Stomach smooth muscle (tissue), 2 donors: ENCODE results near the gene TNFSF18.
"Not testable (repeated sequence)": the region's sequence is repeated elsewhere in the genome, so short reads cannot be mapped to it uniquely, and the experiment has no call there.

Experiments used
- H3K27ac ChIP-seq: one replicate; pipeline ENCODE4 v1.7.0; 2013; ENCODE audit warnings: mild to moderate bottlenecking, low read length, inconsistent platforms
- H3K27me3 ChIP-seq, 2 donors: one replicate each; pipeline ENCODE4 v1.7.0; 2013; ENCODE audit warnings: low read length in 2 of 2; ENCODE audit not compliant: insufficient read depth in 2 of 2, control insufficient read depth in 1 of 2
- H3K36me3 ChIP-seq, 2 donors: one replicate each; pipeline ENCODE4 v1.7.0; 2013; ENCODE audit warnings: low read length in 2 of 2; ENCODE audit not compliant: control insufficient read depth in 2 of 2, insufficient read depth in 2 of 2
- H3K4me1 ChIP-seq: one replicate; pipeline ENCODE4 v1.7.0; 2013; ENCODE audit warnings: low read length; ENCODE audit not compliant: control insufficient read depth, insufficient read depth
- H3K4me3 ChIP-seq, 2 donors: one replicate each; pipeline ENCODE4 v1.7.0; 2013; ENCODE audit warnings: low read length in 2 of 2
- H3K9ac ChIP-seq, 2 donors: one replicate each; pipeline ENCODE4 v1.7.0; 2013; ENCODE audit warnings: low read length in 2 of 2, mild to moderate bottlenecking in 1 of 2
- H3K9me3 ChIP-seq, 2 donors: one replicate each; pipeline ENCODE4 v1.7.0; 2013; ENCODE audit warnings: low read length in 2 of 2; ENCODE audit not compliant: control insufficient read depth in 2 of 2
- donor health status: healthy.
- donor health status: Pancreatic carcinoma.

Gene TNFSF18, protein sequence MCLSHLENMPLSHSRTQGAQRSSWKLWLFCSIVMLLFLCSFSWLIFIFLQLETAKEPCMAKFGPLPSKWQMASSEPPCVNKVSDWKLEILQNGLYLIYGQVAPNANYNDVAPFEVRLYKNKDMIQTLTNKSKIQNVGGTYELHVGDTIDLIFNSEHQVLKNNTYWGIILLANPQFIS

DNA sequence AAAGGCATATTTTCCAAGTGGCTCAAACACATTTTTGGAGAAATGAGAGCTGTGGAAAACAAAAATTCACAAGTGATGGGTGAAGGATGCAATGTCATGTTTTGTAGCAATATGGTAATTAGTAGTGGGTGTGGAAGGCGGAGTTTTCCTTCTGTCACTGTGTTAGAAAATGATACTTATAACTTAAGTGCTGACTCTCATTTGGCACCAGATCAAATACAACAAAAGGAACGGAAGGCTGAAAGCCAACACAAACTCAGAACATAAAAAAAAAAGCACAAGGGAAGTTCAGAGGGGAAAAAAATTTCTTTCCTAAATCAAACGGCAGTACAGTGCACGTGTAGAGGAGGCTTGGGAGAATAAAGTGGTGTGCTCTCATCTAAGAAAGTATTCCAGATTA lies at the start of gene TNFSF18:
Gene TNFSF18, minus strand, starts transcription at position 77 of the 400 bp plus-strand sequence. Its CDS starts 45 bp downstream, at position 32.
- H3K27me3 ChIP-seq, result no peaks in the 10 kb centered on the region
- H3K4me1 ChIP-seq, result no peaks in the 10 kb centered on the region
- H3K36me3 ChIP-seq, result no peaks in the 10 kb centered on the region
- H3K9ac ChIP-seq, result no peak within 1 kb of the TSS
- H3K4me3 ChIP-seq, result no peak within 1 kb of the TSS
- H3K27ac ChIP-seq, result no peak within 1 kb of the TSS
- no peaks in the 10 kb centered on the region for H3K9me3 ChIP-seq

DNA sequence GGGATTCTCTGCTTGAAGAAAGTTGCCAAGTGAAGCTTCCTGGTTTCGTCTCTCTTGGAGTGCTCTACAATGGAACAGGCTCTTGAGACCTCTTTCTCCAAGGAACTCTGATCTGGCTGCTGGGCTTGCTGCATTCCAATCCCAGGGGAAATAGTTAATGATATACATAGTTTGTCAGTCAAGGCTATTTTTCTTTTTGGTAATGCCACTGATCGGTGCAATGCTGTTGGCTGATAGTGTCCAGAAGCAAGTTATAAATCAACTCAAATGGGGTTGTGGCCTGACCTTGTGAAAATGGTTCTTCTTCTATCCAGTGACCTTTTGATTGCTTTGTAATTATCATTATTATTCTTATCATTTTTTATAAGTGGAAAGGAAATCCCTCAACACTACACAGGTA lies 48.4 kb upstream of the TNFSF18 start:
- no peak overlapping the region for H3K27ac ChIP-seq
- H3K27me3 ChIP-seq, result no peaks in the 10 kb centered on the region
- no peak overlapping the region for H3K4me3 ChIP-seq
- H3K4me1 ChIP-seq, result no peaks in the 10 kb centered on the region
- H3K36me3 ChIP-seq, result no peaks in the 10 kb centered on the region
- peaks cover 0 to 10% of the 10 kb centered on the region in 2 donors for H3K9me3 ChIP-seq
- H3K9ac ChIP-seq, result no peak overlapping the region

DNA sequence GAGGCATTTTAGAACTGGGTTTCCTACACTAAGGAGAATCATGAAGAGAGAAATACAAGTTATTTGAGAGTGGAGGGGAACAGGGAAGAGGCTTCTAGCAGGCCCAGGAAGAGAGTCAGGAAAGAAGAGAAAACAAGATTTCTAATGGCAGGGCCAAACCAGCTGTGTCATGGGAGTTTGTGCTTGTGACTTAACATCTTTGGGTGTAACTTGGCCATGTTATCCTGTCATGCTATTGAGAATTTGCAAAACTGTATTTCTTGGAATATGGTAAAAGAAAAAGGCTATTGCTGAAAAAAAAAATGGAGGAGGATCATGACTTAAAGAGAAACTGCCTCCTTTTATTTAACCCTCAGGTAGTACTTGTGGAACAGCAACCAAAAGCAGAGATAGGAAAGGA lies 47.4 kb upstream of the TNFSF18 start:
- no peak overlapping the region for H3K27ac ChIP-seq
- H3K4me1 ChIP-seq, result no peaks in the 10 kb centered on the region

DNA sequence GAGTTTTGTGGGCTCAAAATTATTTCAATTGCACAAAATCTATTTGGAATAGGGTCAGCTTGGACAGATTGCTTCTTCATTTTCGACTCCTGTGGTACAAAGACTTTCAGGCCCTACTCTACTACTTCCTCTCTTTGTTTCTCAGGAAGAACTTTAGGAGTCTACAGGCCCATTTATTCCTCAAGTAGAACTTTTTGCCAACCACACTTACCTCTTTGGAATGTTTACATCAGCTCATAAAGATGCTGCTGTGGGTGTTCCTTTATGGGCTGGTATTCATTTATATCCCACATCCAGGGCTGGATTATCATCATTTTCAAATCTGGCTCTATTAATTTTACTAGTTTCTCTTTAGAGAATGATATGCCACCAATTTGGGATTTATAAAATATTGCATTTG lies 46.3 kb upstream of the TNFSF18 start:
- H3K4me3 ChIP-seq, result no peak overlapping the region
- H3K27ac ChIP-seq, result no peak overlapping the region
- no peaks in the 10 kb centered on the region for H3K4me1 ChIP-seq
- no peaks in the 10 kb centered on the region for H3K36me3 ChIP-seq
- no peaks in the 10 kb centered on the region for H3K9me3 ChIP-seq
- H3K27me3 ChIP-seq, result no peaks in the 10 kb centered on the region
- no peak overlapping the region for H3K9ac ChIP-seq

More for the DNA sequence above, 47.4 kb upstream of the TNFSF18 start:
- Histone ChIP-seq H3K4me3 (no peak overlapping the region), H3K9me3 (peaks cover 0 to 4% of the 10 kb centered on the region in 2 donors), H3K36me3 (no peaks in the 10 kb centered on the region), H3K27me3 (no peaks in the 10 kb centered on the region), H3K9ac (no peak overlapping the region)

DNA sequence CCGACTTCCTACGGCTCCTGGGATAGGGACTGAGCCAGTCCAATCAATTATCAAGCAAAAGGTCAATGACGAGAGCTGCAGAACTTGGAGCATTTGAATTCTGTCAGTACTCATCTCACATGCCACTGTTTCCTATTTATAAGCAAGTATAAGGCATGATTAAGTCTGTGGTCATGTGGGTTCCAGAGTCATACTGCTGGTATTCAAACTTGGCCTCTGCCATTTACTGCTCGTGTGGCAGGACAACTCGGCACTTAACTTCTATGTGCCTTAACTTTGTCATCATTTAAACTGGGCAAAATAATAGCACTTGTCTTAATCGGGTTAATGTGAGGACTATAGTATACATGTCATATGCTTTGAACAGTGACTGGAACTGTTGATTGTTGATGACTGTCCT lies 44.9 kb upstream of the TNFSF18 start:
- H3K9me3 ChIP-seq, result no peaks in the 10 kb centered on the region
- H3K4me3 ChIP-seq, result no peak overlapping the region
- no peaks in the 10 kb centered on the region for H3K36me3 ChIP-seq
- H3K27ac ChIP-seq, result no peak overlapping the region
- H3K27me3 ChIP-seq, result no peaks in the 10 kb centered on the region
- H3K4me1 ChIP-seq, result no peaks in the 10 kb centered on the region
- no peak overlapping the region for H3K9ac ChIP-seq

DNA sequence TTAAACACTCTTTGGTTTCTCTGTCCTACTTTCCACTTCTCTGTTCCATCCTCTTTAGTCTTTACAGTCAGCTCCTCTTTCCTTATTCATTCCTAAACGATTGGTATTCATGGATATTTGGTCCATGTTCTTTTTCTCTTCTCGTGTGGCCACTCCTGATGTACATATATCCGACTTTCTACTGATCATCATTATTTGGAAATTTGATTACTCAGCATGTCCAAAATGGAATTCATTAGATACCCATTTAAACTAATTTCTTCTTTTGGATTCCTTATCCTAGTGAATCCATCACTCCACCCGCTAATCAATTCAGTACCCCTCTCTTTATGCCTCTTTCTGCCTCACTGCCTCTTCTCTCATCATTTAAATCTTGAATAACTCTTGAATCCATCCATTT lies 43.8 kb upstream of the TNFSF18 start:
- H3K27ac ChIP-seq, result no peak overlapping the region
- no peaks in the 10 kb centered on the region for H3K27me3 ChIP-seq
- H3K9ac ChIP-seq, result no peak overlapping the region
- no peak overlapping the region for H3K4me3 ChIP-seq
- H3K36me3 ChIP-seq, result no peaks in the 10 kb centered on the region
- no peaks in the 10 kb centered on the region for H3K9me3 ChIP-seq
- no peaks in the 10 kb centered on the region for H3K4me1 ChIP-seq

DNA sequence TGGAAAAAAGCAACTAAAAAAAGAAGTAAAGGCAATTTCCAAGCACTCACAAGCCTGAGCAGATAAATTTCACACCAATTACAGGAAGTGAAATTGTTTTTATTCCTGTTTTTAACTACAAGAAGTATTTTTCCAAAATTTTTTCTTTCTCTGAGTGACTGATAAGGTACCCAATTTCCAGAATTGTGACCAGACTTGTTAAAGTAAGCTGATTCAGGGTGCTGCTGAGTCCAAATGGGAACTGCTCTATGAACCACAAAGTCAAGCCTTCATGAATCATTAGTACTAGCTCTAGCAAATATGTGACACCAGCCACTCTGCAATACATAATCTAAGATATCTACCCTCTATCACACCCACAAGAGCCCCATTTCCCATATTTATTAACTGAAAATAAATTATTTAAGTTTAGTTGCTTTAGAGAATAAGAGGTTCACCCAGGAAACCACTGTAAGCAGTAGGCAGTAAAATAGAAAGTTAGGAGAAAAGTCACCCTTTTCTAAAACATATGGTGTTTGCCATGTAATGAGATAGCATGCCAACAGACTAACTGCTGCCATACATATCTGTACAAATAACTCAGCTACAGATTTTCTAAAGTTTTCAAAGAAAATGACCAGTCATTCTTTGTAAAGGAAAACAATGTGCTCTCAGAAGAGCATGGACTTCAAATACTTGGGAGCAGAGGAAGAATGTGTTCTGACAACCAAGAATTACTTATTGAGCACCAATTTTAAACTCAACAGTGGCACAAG lies 43.1 kb upstream of the TNFSF18 start:
- no peak overlapping the region for H3K27ac ChIP-seq
- no peak overlapping the region for H3K4me3 ChIP-seq
- H3K4me1 ChIP-seq, result no peaks in the 10 kb centered on the region
- no peaks in the 10 kb centered on the region for H3K36me3 ChIP-seq
- no peaks in the 10 kb centered on the region for H3K9me3 ChIP-seq
- no peaks in the 10 kb centered on the region for H3K27me3 ChIP-seq
- no peak overlapping the region for H3K9ac ChIP-seq

DNA sequence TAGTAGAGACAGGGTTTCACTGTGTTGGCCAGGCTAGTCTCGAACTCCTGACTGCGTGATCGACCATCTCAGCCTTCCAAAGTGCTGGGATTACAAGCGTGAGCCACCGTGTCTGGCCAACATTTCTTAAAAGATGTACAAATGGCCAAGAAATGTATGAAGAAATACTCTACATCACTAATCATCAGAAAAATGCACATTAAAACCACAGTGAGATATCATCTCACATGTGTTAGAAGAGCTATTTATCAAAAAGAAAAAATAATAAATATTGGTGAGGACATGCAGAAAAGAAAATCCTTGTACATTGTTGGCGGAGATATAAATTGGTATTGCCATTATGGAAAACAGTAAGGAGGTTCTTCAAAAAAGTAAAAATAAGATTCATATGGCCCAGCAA lies 33.6 kb upstream of the TNFSF18 start:
- H3K4me1 ChIP-seq, result no peaks in the 10 kb centered on the region
- H3K27me3 ChIP-seq, result no peaks in the 10 kb centered on the region
- H3K36me3 ChIP-seq, result no peaks in the 10 kb centered on the region
- H3K4me3 ChIP-seq, result no peak overlapping the region
- no peak overlapping the region for H3K9ac ChIP-seq
- H3K9me3 ChIP-seq, result no peaks in the 10 kb centered on the region
- H3K27ac ChIP-seq, result no peak overlapping the region

DNA sequence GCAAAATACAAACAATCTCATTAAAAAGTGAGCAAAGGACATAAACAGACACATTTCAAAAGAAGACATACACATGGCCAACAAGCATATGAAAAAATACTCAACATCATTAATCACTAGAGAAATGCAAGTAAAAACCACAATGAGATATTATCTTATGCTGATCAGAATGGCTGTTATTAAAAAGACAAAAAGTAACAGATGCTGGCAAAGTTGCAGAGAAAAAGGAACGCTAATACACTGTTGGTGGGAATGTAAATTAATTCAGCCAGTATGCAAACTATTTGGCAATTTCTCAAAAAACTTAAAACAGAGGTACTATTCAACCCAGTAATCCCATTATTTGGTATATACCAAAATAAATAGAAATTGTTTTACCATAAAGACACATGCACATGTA lies 32.2 kb upstream of the TNFSF18 start:
- H3K4me3 ChIP-seq, result no peak overlapping the region
- H3K27ac ChIP-seq, result no peak overlapping the region
- H3K4me1 ChIP-seq, result no peaks in the 10 kb centered on the region
- H3K9me3 ChIP-seq, result no peaks in the 10 kb centered on the region
- H3K9ac ChIP-seq, result no peak overlapping the region
- H3K27me3 ChIP-seq, result no peaks in the 10 kb centered on the region
- no peaks in the 10 kb centered on the region for H3K36me3 ChIP-seq

DNA sequence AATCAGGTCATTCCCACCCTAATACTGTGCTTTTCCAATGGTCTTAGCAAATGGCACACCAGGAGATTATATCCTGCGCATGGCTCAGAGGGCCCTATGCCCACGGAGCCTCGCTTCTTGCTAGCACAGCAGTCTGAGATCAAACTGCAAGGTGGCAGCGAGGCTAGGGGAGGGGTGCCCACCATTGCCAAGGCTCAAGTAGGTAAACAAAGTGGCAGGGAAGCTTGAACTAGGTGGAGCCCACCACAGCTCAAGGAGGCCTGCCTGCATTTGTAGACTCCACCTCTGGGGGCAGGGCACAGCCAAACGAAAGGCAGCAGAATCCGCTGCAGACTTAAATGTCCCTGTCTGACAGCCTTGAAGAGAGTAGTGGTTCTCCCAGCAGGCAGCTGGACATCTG lies 23.5 kb upstream of the TNFSF18 start:
- H3K9me3 ChIP-seq, H3K4me1 ChIP-seq, H3K27ac ChIP-seq, H3K9ac ChIP-seq, H3K36me3 ChIP-seq, H3K27me3 ChIP-seq, H3K4me3 ChIP-seq: not testable (repeated sequence)

DNA sequence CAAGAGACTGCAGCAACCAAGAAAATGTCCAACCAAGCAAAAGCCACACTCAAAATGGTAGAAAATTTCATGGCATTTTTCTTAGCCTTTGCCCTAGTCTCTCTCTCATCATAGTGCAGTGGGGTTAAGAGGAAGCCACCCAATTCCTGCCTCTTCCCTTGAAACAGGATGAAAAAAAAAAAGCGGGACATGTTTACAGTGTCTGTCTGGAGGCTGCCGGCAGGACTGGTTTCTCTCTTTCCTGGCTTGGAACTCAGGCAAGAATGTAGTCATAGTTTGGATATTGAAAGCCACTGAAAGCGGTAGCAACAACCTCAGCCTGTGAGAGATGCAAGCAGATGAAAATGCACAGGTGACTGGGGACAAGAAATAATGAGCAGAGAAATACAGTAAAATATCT lies 13.3 kb upstream of the TNFSF18 start:
- Histone ChIP-seq H3K4me1 (no peaks in the 10 kb centered on the region), H3K9me3 (no peaks in the 10 kb centered on the region), H3K9ac (no peak overlapping the region), H3K36me3 (no peaks in the 10 kb centered on the region), H3K27ac (peak overlapping the region; percentile 26), H3K4me3 (no peak overlapping the region), H3K27me3 (no peaks in the 10 kb centered on the region)
